GM10266 (cell line): ENCODE measurements around the gene LPGAT1.

Source experiments
- DNase-seq: peaks from one replicate; pipeline ENCODE4 v3.0.0; 2012; ENCODE audit errors: extremely low spot score
- TF ChIP-seq, protein P1 (sequence below): IDR thresholded peaks from 2 replicates; pipeline ENCODE4 v1.5.1; 2012; ENCODE audit warnings: mild to moderate bottlenecking, low read depth; ENCODE audit not compliant: control insufficient read depth, insufficient read depth; ENCODE audit errors: missing control alignments

LPGAT1 gene

GRCh38 chr1:211827051-211827450 is 3.5 kb downstream of the LPGAT1 start:
- TF ChIP-seq, protein P1, sequence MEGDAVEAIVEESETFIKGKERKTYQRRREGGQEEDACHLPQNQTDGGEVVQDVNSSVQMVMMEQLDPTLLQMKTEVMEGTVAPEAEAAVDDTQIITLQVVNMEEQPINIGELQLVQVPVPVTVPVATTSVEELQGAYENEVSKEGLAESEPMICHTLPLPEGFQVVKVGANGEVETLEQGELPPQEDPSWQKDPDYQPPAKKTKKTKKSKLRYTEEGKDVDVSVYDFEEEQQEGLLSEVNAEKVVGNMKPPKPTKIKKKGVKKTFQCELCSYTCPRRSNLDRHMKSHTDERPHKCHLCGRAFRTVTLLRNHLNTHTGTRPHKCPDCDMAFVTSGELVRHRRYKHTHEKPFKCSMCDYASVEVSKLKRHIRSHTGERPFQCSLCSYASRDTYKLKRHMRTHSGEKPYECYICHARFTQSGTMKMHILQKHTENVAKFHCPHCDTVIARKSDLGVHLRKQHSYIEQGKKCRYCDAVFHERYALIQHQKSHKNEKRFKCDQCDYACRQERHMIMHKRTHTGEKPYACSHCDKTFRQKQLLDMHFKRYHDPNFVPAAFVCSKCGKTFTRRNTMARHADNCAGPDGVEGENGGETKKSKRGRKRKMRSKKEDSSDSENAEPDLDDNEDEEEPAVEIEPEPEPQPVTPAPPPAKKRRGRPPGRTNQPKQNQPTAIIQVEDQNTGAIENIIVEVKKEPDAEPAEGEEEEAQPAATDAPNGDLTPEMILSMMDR, result no peak
- no peak for DNase-seq

DNA sequence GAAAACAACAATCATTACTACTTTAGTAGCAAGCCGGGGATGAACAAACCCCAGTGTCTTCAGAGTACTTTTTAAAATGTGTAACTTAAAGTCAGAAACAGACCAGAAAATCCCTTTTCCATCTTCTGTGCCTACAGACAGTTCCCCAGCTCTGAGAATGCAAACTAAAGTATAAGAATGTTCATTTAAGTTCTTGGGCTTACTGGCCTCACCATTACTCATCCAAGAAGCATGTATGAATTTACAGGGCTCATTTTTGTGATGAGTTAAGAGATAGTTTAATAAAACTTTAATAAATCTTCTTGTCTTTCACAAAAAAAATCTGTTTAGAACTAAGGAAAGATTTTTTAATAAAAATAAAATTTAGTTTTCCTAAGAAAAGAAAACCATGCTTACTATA is 4.6 kb downstream of the LPGAT1 start:
- no peak for DNase-seq
- TF ChIP-seq, protein P1, result no peak

DNA sequence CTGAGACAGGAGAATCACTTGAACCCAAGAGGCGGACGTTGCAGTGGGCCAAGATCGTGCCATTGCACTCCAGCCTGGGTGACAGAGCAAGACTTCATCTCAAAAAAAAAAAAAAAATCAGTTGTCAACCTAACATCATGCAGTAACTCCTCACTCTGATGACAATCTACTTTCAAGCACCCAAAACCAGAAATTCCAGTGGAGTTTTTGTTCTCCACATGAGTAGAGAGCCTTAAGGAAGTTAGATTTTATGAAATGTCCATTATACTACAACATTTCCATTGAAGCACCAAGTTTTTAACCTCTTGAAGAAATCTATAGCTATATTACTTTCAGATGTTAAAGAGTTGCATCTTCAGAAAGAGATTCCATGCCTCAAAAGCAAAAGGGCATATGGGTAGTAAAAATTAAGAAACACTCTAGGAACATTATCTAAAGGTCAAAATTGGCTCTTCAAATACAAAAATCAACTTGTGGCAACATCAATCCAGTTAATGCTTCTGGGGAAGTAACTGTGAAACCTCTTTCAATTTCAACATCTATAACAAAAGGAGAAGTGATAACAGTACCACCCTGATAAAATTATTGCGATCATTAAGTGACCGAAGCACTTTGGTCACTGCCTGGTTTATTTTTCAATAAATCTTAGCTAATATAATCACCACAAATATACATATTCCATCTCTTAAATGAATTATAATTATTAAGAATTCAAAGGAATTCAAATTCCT is 7.7 kb downstream of the LPGAT1 start:
- TF ChIP-seq, protein P1, result no peak
- DNase-seq, result no peak

GRCh38 chr1:211816586-211816985 is 14.0 kb downstream of the LPGAT1 start:
- TF ChIP-seq, protein P1, result no peak
- no peak for DNase-seq

DNA sequence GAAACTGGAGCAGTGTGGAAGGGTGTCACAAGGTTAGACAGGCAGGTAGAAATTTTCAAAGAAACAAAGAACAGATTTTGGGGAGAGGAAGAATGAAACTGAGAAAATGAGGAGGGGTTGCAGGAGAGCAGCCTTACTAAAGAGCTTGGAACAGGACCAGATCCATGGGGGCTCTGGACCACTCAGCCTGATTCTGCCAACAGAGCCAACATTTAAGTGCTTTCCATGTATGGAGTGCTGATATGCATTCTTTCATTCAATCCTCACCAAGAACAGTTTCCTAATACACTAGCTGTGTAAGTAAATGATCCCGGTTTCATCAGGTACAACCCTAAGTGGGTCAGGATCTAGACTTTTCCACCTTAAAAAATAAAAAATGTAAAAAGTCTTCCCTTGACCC is 16.2 kb downstream of the LPGAT1 start:
- DNase-seq, result no peak
- TF ChIP-seq, protein P1, result no peak

- DNase-seq, result no peak
- TF ChIP-seq, protein P1, result no peak
These were observed 17.0 kb downstream of the LPGAT1 start for GRCh38 chr1:211813590-211813989.

DNA sequence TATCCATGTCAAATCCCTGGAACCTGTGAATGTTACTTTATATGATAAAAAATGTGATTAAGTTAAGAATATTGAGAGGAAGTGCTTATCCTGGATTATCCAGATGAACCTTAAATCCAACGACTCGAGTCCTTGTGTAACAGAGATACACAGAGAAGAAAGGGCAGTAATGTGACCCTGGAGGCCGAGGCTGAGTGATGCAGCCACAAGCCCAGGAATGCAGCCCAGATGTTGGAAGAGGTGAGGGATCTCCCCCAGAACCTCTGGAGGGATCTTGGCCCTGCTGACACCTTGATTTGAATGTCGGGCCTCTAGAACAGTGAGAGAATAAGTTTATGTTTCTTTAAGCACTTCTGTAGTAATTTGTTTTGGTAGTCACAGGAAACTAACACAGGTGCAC is 18.0 kb downstream of the LPGAT1 start:
- DNase-seq, result no peak
- TF ChIP-seq, protein P1, result no peak
